ENCODE data around the gene PAM.
"Not testable (repeated sequence)": the region's sequence is repeated elsewhere in the genome, so short reads cannot be mapped to it uniquely, and the experiment has no call there.

Gene PAM

GRCh38 chr5:102754767-102755431 is at the start of gene PAM:
TSS of gene PAM (plus strand) at chr5:102755305. CDS start at chr5:102866196, 110,891 bp downstream.
- DNase-seq, result peak; percentile 66 to 71

- DNase-seq, result no peak
Measured at GRCh38 chr5:102711525-102712385, 43.4 kb upstream of the PAM start.

GRCh38 chr5:102713278-102713677 is 41.8 kb upstream of the PAM start:
- DNase-seq, result no peak

- no peak for DNase-seq
Measured at GRCh38 chr5:102713682-102714231, 41.3 kb upstream of the PAM start.

GRCh38 chr5:102715082-102715807 is 39.9 kb upstream of the PAM start:
- DNase-seq, result no peak

GRCh38 chr5:102716017-102716416 is 39.1 kb upstream of the PAM start:
- DNase-seq, result no peak

GRCh38 chr5:102718819-102719218 is 36.3 kb upstream of the PAM start:
- DNase-seq, result no peak

GRCh38 chr5:102719886-102720285 is 35.2 kb upstream of the PAM start:
- DNase-seq, result no peak

GRCh38 chr5:102720969-102721368 is 34.1 kb upstream of the PAM start:
- DNase-seq, result no peak

GRCh38 chr5:102722931-102723330 is 32.2 kb upstream of the PAM start:
- no peak for DNase-seq

GRCh38 chr5:102731693-102732092 is 23.4 kb upstream of the PAM start:
- no peak for DNase-seq

- no peak for DNase-seq
Measured at GRCh38 chr5:102733534-102733933, 21.6 kb upstream of the PAM start.

GRCh38 chr5:102737161-102737560 is 17.9 kb upstream of the PAM start:
- DNase-seq, result no peak

GRCh38 chr5:102737805-102738469 is 17.2 kb upstream of the PAM start:
- no peak for DNase-seq

GRCh38 chr5:102740515-102740914 is 14.6 kb upstream of the PAM start:
- DNase-seq, result no peak

- DNase-seq, result no peak
Measured at GRCh38 chr5:102742215-102742614, 12.9 kb upstream of the PAM start.

- no peak for DNase-seq
Measured at GRCh38 chr5:102743900-102744299, 11.2 kb upstream of the PAM start.

- no peak for DNase-seq
Measured at GRCh38 chr5:102747386-102748166, 7.5 kb upstream of the PAM start.

- no peak for DNase-seq
Measured at GRCh38 chr5:102749416-102750030, 5.6 kb upstream of the PAM start.

GRCh38 chr5:102750151-102750834 is 4.8 kb upstream of the PAM start:
- DNase-seq, result no peak

- not testable (repeated sequence) for DNase-seq
Measured at GRCh38 chr5:102751903-102752376, 3.2 kb upstream of the PAM start.
